Fibroblast of upper back skin (primary cell): Measurements from ENCODE around the gene CGB8.
"Not testable (repeated sequence)": the region's sequence is repeated elsewhere in the genome, so short reads cannot be mapped to it uniquely, and the experiment has no call there.

Experiments
- DNase-seq: peaks from one replicate; pipeline ENCODE4 v3.0.0-alpha.2; 2013

Gene CGB8

GRCh38 chr19:49049011-49049410 is at the start of gene CGB8:
TSS of gene CGB8 (minus strand) at chr19:49049111. CDS start at chr19:49048739, 372 bp downstream.
- not testable (repeated sequence) for DNase-seq

- peak; percentile 68 for DNase-seq
Observed at GRCh38 chr19:49097453-49098288, 48.8 kb upstream of the CGB8 start.

GRCh38 chr19:49094505-49095482 is 45.9 kb upstream of the CGB8 start:
- no peak for DNase-seq

GRCh38 chr19:49092686-49093085 is 43.8 kb upstream of the CGB8 start:
- DNase-seq: no peak

- no peak for DNase-seq
Observed at GRCh38 chr19:49091391-49092038, 42.6 kb upstream of the CGB8 start.

GRCh38 chr19:49086296-49086695 is 37.4 kb upstream of the CGB8 start:
- no peak for DNase-seq

GRCh38 chr19:49085868-49086232 is 36.9 kb upstream of the CGB8 start:
- DNase-seq: no peak

GRCh38 chr19:49085020-49085867 is 36.3 kb upstream of the CGB8 start, which contains the start of gene SNRNP70:
TSS of gene SNRNP70 (plus strand) at chr19:49085451. CDS start at chr19:49086415, 964 bp downstream.
- peak; percentile 99 for DNase-seq

GRCh38 chr19:49084206-49085019 is 35.5 kb upstream of the CGB8 start:
- DNase-seq: no peak

GRCh38 chr19:49081273-49081672 is 32.4 kb upstream of the CGB8 start:
- DNase-seq: no peak

GRCh38 chr19:49080392-49080791 is 31.5 kb upstream of the CGB8 start:
- DNase-seq: no peak

GRCh38 chr19:49074869-49075268 is 26.0 kb upstream of the CGB8 start:
- peak; percentile 55 for DNase-seq

- no peak for DNase-seq
Observed at GRCh38 chr19:49073514-49074378, 24.8 kb upstream of the CGB8 start.

GRCh38 chr19:49071860-49072547 is 23.1 kb upstream of the CGB8 start:
- no peak for DNase-seq

GRCh38 chr19:49070416-49070815 is 21.5 kb upstream of the CGB8 start:
- no peak for DNase-seq

- DNase-seq: no peak
Observed at GRCh38 chr19:49069026-49069425, 20.1 kb upstream of the CGB8 start.

- DNase-seq: no peak
Observed at GRCh38 chr19:49067554-49067953, 18.6 kb upstream of the CGB8 start.

GRCh38 chr19:49065905-49066512 is 17.1 kb upstream of the CGB8 start:
- no peak for DNase-seq
